ENCODE data around the gene PUM1.

The PUM1 gene

DNA sequence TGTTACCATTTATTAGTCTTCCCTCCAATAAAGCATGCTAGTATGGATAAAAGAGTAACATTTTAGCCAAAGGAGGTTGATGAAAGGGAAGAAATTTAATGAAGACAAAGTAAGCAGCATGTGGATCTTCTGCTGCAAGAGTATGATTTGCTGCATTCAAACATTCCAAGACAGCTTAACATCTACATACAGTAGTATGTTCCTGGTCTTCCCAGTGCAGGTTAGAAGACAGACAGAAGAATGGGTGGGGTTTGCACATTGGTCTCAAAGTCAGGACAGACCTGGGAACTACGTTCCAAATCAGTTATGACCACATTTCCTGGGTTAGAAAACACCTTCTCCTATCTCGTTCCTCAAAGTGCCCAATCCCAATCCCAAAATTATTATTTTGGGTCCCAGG, 43.3 kb downstream of the PUM1 start:
- DNase-seq (ENCODE audit: low read depth) = no peak

DNA sequence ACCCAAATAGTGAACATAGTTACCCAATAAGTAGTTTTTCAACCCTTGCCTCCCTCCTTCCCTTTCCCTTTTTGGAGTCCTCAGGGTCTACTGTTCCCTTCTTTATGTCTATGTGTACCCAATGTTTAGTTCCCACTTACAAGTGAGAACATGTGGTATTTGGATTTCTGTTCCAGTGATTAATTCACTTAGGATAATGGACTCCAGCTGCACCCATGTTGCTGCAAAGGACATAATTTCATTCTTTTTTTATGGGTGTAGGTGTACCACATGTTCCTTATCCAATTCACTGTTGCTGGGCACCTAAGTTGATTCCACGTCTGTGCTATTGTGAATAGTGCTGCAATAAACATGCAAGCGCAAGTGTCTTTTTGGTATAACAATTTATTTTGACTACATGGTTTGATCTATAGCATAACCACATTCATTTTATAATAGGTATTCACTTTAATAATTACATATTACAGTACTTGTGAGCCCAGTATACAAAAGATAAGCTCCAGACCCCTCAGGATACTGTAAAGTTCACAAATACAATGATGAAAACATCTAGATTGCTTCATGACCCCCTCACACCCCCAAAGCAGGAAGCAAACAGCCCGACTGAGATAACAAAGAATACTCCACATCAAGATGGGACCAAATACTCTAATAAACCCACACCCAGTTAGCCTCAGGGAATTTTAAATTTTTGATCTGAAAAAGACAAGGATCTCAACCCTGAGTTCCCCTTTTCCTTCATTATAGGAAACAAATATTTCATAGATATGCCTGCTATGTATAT, 45.3 kb downstream of the PUM1 start:
- no peak for DNase-seq (ENCODE audit: low read depth)

DNA sequence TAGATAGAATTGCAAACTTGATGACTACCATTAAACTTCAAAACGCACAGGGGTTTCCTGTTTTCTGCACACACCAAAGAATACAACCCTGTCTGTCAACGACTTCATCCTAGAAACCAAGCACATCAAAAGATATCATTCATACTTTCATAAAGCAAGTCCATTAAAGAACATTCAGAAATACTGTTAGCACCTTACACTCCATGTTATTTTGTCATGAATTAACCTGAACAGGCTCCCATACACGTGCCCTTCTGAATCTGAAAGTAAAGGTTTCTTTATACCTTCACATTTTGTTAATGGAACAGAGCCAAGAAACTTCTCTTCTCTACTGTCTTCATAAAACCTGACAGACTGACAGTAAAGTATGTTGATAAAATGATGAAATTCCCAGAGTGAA, 46.1 kb downstream of the PUM1 start:
- DNase-seq (ENCODE audit: low read depth) = no peak

DNA sequence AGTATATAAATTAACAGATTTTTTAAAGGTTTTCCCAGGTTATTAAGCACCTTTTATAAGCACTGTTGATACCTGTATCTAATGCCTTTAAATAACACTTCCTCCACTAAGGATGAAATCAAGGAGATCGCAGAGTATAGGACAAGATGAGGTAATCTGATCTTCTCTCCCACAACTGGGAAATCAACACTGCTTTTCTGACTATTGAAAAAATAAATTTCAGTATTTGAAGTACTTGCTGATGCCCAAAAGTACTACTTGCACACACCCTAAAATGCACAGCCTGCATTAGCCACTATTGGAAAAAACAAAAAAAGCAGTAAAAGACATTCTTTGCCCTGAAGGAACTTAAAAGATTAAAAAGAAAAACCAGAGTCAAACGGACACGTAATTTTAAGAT, 48.6 kb downstream of the PUM1 start:
- no peak for DNase-seq (ENCODE audit: low read depth)

DNA sequence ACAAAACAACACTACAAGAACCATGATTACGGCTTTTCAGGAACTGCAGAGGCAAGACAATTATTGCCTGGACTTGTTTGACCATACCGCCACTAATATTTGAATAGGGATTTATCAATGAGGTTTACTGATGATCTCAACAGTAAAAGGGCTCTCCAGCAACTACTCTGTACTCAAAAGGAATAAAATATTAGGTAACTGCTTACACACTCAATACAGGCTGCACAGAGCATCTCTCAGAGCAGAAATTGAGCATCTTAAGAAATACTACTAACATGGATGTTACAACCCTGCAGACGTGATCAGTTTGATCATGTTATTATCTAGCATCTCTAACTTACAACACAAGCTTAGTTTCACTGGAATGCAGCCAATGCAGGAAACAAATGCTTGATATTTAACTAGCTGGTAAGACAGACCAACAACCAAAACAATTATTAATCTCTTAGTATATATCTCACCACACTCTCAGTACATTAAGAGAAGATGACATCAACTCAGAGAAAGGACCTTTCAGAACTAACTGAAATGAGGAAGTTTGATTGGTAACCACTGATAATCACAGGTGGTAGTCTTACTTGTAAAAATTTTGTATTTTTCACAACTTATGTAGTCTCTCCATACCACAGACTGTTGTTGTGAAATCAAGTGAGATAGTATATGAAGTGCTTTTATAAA, 52.2 kb downstream of the PUM1 start:
- no peak for DNase-seq (ENCODE audit: low read depth)

DNA sequence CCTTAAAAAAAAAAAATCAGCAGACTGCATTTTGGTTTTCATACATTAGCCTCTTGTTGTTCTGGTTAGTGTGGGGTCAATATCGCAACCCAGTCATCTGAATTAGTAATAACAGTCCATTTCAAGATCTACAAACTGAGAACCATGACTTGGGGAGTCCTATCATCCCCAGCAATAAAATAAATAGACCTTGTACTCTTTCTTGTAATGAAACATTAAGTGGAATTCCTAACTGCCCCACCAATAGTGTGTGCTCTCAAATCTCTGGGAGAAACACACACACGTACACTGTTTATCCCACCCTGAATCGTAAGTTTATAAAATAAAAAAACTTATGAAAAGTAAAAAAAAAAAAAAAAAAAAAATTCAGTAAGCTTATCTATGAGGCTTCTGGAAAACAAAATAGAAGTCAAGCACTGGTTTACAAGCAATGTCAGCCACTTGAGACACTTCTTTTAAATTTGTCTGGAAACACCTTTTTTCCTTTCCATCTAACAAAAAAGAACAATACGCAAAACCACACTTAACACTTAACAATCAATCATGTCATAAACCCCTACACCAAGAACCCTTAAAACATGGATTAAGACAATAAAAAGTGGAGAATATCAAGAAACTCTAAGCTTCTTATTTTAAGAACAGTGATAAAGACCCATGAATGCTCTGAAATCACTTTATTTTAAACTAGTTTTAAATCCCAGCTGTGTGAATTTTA, 53.1 kb downstream of the PUM1 start:
- no peak for DNase-seq (ENCODE audit: low read depth)

DNA sequence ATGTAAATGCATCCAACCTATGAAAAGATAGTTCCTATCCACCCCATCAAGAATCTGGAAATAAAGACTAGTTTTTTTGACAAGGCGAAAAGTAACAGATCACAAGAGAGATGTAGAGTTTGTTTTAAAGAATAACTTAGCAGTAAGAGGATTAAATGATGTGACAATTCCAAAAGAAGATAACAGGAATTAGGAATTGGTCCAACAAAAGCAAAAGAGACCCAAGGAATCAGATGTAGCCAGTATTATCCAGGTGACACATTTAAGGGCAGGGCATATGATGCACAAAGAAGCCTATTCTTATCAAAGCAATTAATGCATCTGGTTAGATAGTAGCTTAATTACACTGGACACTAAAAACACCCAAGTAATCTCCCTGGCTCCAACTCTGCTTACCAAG, 53.8 kb downstream of the PUM1 start:
- no peak for DNase-seq (ENCODE audit: low read depth)

DNA sequence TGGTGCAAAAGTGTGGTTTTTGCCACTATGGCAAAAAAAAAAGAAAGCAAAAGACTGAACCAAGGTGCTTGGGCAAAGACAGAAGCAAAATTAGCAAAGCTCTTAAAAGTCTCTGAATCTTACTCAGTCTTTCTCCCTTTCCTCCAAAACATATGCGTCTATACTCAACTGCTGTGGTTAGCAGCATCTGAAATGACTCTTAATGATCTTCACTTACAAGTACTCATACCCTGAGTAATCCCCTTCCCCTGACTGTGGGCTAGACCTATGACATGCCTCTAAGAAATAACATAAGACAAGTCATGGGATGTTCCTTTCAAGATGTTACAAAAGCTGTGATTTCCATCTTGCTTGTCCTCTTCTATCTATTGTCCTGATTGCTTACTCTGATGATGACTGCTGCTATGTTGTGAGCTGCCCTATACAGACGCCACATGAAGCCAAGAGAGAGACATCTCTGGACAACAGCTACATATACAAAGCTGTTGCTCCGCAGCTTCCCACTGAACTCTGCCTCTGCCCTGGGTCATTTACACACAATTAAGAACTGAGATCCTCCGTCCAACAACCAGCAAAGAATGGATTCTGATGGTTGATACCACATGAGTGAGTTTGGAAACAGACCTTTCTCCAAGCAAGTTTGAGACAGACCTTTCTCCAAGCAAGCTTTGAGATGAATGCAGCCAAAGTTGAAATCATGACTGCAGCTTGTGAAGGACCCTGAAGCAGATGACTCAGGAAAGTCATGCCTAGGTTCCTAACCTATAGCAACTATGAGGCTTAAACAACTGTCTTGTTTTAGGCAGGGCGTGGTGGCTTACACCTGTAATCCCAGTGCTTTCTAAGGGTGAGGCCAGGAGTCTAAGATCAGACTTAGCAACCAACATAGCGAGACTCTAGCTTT, 55.2 kb downstream of the PUM1 start:
- DNase-seq (ENCODE audit: low read depth) = no peak

DNA sequence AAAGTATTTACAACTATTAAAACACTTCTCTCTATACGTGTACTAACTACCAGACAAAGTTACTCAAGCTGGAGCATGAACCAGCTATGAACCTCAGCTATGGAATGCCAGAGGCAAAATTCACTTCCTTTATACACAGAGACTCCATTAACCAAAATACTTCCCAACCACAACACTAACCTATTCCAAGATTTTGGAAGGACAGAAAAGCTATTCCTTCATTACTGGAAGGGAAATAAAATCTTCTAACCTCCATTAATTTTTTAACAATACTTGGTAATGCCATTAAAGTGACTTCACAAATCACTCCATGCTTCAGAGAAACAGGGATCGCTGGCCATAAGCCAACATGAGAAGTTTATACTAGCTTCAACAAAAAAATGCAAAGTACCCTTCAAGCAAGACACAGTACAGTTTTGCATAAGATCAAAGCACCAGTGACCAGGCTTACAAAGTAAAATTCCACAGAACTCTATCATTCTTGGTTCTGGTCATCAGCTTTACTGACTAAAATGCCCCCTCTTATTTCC, 58.0 kb downstream of the PUM1 start:
- no peak for DNase-seq (ENCODE audit: low read depth)

DNA sequence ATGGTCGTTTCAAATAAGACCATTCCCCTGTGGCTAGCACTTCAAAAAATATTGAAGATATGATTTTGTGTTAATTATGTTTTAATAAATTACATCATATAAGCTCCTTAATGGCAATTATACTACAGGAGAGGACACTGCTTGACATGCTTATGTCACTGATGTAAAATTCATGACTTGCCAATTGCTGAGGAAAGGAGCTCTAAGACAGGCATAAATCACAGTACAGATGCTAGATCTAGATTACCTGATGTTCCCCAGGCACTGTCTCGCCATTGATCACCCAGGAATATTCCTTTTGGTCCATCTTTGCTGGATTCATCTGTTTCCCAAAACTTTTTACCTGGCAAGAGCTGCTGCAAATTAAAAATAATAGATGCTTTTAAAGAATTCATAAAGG, 58.8 kb downstream of the PUM1 start:
- no peak for DNase-seq (ENCODE audit: low read depth)

DNA sequence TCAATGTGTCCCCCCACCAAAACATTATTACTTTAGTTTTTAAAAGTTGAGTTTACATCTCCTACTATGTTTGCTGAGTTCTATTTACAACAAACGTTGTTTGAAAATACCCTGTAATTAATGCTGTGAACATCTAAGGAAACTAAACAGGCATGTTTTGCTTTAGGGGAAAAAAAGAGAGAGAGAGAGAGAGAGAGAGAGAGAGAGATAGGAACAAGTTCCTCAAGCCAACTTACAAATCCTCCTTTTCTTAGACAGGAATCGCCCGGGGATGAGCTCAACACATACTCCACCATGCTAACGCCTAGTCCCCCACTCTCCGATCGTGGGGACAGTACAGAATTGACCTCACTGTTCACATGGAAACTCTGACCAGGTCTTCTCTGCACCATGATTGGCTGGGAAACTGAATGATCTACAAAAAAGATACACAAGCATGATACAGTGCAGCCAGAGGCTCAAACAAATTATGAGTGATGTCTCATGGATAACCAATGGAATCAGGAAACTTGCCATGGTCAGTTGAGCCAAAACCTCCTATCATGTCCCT, 59.8 kb downstream of the PUM1 start:
- DNase-seq (ENCODE audit: low read depth) = no peak

DNA sequence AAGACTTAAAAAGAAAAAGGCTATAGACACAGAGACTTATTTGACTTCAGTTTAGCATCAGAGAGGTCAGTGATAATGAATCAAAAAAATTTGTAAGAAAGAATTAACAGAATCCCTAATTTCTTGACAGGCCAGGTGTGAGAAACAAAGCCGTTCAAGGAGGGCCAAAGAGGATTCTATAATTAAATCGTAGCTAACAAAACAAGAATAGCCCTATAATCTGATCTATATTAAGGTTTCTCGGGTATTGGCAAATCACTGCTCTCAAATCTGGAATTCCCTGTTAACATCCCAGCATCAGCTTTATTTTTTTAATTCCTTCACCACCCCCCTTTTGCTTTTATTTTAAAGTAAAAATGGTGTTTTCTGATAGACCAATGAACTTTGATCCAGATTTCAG, 60.3 kb downstream of the PUM1 start:
- no peak for DNase-seq (ENCODE audit: low read depth)

DNA sequence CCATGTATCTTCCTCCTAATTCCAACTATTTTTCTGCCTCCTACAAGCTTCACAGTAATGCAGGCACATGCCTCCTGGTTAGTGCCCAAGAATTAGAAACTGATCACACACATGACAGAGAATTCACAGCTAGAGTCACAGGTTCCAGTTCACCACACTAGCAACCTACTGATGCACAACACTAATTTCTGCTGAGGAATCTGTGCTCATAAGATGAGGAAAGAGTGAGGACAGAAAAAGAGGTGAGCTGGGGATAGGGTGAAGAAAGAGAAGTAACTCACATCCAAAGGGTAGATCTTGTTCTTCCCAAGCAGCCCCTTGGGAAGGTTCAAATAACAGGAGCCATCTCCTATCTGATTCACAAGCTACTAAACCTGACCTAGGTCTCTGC, 61.3 kb downstream of the PUM1 start:
- no peak for DNase-seq (ENCODE audit: low read depth)

DNA sequence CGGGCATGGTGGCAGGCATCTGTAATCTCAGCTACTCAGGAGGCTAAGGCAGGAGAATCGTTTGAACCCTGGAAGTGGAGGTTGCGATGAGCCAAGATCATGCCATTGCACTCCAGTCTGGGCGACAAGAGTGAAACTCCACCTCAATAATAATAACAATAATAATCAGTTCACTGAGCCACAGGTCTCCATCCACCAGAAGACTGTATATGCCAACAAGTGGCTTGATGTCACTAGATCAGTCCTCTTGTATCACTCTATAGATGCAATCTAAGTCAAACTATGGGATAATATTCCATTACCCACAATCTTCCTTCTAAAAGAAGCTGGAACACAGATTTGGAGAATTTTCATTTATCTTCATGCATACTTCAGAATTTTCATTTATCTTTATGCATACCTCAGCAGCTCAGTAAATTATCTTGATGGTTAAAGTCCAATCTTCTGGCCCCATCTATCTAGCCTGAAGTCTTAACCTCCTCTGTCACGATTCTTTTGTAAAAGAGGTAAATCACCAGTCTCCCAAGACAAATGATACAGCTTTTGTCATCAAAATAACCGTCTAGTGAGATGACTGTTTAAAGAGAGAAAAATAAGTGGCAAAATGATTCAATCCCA, 61.8 kb downstream of the PUM1 start:
- DNase-seq (ENCODE audit: low read depth) = no peak

DNA sequence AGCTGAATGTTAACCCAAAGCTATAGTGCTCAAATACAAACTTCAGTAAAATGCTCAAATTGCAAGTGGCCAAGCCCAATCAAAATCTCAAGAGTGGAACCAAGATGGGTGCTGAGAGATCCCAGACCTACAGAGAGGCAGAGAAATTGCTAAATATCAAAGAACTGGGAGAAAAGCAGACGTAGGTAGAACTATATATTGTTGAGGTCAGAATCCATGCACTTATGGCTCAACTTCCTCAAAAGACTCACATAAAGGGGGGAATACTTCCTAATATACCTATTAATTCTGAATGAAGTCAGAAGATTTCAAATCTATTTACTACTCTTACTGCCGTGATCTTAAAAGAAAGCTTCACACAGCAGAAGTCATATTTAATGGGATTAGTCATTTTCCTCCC, 65.2 kb downstream of the PUM1 start:
- no peak for DNase-seq (ENCODE audit: low read depth)

DNA sequence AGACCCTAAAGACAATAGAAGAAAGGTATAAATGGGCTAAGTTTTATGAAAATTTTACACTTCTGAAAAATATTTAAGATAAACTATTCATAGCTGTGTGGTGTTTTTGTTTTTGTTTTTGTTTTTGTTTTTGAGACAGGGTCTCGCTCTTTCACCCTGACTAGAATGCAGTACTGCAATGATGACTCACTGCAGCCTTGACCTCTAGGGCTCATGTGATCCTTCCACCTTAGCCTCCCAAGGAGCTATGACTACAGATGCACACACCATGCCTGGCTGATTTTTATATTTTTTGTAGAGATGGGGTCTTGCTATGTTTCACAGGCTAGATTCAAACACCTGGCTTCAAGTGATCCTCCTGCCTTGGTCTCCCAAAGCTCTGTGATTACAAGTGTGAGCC, 66.6 kb downstream of the PUM1 start:
- DNase-seq (ENCODE audit: low read depth) = no peak

DNA sequence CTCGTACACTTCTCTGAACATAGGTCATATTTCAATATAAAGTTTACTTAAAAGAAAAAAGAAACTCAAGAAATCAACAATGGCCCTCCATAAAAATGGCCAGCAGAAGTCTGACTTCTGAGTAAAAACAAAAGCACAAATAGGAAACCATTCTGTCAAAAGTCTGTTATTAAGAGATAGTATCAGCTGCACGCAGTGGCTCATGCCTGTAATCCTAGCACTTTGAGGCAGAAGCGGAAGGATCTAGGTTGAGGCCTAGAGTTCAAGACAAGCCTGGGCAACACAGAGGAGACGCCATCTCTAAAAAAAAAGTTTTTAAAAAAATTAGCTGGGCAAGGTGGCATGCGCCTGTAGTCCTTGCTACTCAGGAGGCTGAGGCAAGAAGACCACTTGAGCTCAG, 67.3 kb downstream of the PUM1 start:
- no peak for DNase-seq (ENCODE audit: low read depth)

DNA sequence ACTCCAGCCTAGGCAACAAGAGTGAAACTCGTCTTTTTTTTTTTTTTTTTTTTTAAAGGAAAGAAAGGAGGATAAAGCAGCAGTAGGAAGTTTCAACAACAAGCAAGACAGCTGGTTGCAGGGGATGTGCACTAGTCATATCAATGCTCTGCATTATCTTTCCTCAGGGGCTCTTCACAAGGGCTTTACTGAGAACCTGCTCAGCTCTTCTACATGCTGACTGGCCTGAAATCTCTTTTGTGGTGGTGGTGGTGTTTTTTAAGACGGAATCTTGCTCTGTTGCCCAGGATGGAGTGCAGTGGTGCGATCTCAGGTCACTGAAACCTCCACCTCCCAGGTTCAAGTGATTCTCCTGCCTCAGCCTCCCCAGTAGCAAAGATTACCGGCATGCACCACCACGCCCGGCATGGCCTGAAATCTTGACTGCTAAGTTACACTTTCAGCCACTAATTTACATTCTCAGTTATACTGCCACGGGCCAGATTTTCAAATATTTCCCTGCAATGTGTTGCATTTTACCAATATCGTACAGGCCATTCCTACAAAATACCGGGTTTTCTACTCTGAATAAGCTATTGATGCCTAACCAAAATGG, 68.0 kb downstream of the PUM1 start:
- DNase-seq (ENCODE audit: low read depth) = no peak

DNA sequence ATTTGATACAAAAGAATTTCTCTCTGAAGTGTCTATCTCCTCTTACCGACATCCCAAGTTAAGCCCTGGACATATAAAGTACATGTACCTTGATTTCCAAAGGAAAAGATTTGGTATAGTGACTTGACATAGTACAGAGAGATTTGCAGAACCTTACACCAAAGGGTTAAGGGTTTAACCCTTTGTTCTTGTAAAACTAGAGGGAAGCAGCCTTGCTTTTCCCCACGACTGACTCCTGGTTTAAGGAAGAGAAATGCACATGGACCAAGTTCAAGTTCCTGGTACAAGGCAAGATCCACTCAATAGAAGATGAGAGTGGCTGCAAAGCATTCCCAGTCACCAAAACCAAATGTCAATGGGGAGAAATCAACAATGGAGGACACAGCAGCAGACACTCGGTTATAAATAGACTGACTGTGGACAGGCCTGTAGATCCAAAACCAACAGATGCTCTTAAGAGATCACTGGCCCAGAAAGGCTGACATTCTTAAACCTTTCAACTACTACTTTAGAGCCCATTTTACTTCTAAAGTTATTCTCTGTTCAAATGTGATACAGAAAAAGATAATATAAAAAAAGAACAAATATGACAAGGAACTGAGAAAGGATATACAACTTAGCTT, 69.4 kb downstream of the PUM1 start:
- DNase-seq (ENCODE audit: low read depth) = no peak

DNA sequence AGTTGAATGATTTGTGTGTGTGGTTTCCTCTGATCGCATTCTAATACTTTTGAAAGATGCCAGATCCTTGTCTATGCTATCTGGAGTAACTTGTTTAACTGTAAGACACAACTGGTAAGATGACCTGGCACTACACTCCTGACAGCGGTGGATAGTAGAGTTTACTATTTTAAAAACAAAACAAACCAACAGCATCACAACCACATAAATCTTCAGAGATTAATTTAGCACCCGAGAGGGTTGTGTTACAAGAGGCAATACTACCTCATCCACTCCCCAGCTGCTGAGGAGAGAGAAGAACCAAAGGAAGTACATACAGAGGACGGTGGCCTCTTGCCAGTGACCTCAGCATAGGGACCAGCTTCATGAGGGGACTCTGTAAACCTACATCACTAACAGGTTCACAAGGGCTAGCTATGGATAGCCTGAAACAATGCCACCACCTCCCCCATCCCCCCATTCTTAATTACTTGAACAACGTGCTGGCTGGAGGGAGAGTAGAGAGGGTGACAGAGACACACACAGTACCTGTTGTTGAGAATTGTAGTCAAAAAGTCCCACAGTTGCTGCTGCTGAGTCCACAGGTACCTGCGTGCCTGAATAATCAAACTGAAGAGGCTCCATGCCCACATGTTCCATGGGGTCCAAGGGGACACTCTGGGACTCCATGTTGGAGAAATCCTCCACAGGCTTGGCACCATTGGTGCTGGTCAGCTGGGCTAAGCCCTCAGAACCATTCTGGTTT, 73.5 kb downstream of the PUM1 start:
- no peak for DNase-seq (ENCODE audit: low read depth)

Data from activated T-helper 9 cell treated with anti-CD3 and anti-CD28 coated beads, Interleukin-2, amount 50 U/mL, for 16 hours (primary cell).